Astrocyte of the cerebellum (primary cell): ENCODE results near the gene AP1S3.

Source experiments
- DNase-seq: peaks from one replicate; pipeline ENCODE4 v3.0.0-alpha.2; 2011; ENCODE audit warnings: low read depth
- H3K4me3 ChIP-seq: 2 replicates; pipeline ENCODE4 v1.5.1; 2011; ENCODE audit warnings: mild to moderate bottlenecking, low read depth, low read length, moderate library complexity
- in situ Hi-C: cut with HindIII; loops from 2 replicates; pipeline ENCODE4 v1.10.0; 2017; ENCODE audit warnings: low sequenced_read_pairs
- TF ChIP-seq, protein P1 (sequence below): IDR thresholded peaks from 2 replicates; pipeline ENCODE4 v1.5.1; 2012; ENCODE audit warnings: low read length, low read depth, moderate library complexity, mild to moderate bottlenecking; ENCODE audit errors: missing control alignments

The AP1S3 gene

DNA sequence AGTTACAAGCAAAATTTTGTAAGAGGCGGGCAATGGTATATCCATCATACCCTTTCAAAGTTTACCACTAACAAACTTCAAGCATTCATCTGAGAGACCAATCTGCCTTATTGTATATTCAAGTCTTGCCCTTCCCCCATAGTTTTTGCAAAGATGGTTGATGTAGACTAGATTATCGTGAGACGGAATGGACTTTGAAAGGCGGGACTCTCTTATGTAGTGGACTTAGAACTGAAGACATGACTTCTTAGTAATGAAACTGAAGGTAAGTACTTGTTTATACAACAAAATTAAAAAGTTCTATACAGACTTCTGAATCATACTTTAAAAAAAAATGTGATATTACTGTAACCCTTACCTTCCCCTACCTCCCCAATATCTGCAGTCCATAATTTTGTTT, 10.4 kb downstream of the AP1S3 start:
- TF ChIP-seq, protein P1, sequence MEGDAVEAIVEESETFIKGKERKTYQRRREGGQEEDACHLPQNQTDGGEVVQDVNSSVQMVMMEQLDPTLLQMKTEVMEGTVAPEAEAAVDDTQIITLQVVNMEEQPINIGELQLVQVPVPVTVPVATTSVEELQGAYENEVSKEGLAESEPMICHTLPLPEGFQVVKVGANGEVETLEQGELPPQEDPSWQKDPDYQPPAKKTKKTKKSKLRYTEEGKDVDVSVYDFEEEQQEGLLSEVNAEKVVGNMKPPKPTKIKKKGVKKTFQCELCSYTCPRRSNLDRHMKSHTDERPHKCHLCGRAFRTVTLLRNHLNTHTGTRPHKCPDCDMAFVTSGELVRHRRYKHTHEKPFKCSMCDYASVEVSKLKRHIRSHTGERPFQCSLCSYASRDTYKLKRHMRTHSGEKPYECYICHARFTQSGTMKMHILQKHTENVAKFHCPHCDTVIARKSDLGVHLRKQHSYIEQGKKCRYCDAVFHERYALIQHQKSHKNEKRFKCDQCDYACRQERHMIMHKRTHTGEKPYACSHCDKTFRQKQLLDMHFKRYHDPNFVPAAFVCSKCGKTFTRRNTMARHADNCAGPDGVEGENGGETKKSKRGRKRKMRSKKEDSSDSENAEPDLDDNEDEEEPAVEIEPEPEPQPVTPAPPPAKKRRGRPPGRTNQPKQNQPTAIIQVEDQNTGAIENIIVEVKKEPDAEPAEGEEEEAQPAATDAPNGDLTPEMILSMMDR: no peak
- H3K4me3 ChIP-seq: no peak overlapping the region
- in situ Hi-C loops: no loop called here
- DNase-seq: no peak

DNA sequence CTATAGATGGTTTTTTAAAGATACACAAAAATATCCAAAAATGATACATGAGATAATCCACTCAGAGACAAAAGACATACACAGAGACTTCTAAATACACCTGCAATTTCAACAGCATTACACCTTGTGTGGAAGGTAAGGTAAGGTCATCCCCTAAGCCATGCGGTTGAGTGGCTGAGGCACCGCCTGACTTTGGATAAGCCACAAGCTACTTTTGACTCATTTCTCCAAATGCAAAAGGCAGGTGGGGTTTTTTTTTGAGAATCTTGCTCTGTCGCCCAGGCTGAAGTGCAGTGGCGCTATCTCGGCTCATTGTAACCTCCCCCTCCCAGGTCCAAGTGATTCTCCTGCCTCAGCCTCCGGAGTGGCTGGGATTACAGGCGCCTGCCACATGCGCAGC, 13.1 kb downstream of the AP1S3 start:
- H3K4me3 ChIP-seq: no peak overlapping the region
- TF ChIP-seq, protein P1: no peak
- in situ Hi-C loops: no loop called here
- no peak for DNase-seq

DNA sequence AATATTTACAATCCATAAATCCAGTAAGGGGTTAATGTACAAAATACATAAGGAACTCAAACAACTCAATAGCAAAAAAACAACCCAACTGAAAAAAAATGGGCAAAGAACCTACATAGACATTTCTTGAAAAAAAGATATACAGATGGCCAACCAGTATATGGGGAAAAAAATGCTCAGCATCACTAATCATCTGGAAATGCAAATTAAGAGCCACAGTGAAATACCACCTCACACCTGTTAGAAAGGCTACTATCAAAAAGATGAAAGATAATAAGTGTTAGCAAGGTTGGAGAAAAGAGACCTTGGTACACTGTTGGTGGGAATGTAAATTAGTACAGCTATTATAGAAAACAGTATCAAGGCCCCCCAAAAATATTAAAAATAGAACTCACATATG, 14.6 kb downstream of the AP1S3 start:
- H3K4me3 ChIP-seq: no peak overlapping the region
- TF ChIP-seq, protein P1: no peak
- in situ Hi-C loops: no loop called here
- DNase-seq: no peak

DNA sequence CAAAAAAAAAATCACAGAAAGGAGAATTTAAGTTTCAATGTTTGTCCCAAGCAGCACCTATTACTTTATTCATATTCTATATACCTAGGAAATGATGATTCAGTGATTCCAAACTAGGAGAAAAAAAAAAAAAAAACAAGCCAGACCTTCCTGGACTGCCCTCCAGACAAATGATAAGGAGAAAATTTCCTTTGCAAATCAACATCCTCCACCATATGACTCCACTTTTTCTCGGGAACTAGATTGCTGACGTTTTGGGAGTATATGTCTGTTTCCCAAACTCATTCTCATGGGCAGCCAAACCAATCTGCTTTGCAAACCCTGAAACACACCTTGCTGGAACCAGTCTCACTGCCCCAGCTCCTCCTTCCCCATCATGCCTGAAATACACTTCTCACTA, 16.8 kb downstream of the AP1S3 start:
- in situ Hi-C loops: no loop called here
- H3K4me3 ChIP-seq: no peak overlapping the region
- TF ChIP-seq, protein P1: no peak
- no peak for DNase-seq

DNA sequence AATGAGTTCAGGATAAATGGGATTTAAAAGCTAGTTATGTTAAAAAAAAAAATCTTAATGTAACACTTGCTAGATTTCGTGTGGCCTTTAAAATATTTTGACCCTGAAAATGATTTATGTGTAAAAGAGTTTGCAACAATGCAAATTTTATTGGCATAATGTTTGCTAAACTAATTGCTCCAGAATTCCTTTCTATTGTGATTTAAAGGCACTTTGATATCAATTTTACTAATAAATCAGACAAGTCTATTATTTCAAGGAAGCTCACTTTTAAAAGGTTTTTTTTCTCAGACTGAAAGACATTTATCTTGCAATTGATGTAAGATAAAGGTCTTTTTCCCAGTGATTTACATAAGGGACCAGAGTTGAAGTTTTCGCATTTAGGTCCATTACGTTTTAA, 17.5 kb downstream of the AP1S3 start:
- no peak overlapping the region for H3K4me3 ChIP-seq
- in situ Hi-C loops: no loop called here
- TF ChIP-seq, protein P1: no peak
- no peak for DNase-seq

DNA sequence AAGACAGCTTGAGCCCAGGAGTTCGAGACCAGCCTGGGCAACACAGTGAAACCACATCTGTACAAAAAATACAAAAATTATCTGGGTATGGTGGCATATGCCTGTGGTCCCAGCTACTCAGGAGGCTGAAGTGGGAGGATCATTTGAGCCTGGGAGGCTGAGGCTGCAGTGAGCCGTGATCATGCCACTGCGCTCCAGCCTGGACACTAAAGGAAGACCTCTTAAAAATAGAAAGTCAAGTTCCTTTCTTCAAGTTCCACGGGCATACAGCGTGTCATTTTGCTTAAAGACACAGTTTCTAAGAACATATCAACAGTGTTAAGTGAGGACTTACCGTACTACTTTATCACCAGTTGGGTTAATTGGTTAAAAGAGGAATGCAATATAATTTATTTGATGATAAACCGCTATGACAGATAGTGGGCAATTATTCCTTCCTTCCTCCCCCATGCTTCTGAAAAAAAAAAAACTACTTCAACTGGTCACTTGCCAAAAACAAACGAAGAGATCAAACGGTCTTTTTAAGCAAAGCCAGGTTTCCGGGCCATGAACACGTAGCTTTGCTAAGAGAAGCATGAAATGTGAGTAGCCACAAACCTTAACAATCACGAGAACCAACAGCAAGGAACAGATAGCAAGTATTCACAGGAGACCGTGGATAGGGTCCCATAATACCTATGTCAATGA, 21.4 kb downstream of the AP1S3 start:
- in situ Hi-C loops: no loop called here
- TF ChIP-seq, protein P1: no peak
- H3K4me3 ChIP-seq: no peak overlapping the region
- peak; percentile 85 for DNase-seq
